GM12878 (cell line): ENCODE results near the gene LAT. TPM values are rescaled to one million over a fixed set of nuclear protein-coding genes. Genes with fewer than 3 reads are reported as not detected.

Experiments used
- JUND ChIP-seq: IDR thresholded peaks from 2 replicates; pipeline ENCODE4 v1.6.1; 2012; ENCODE audit warnings: low read depth, mild to moderate bottlenecking, low read length, improper control_type of control experiment, moderate library complexity
- YBX1 ChIP-seq: fragments of 450-650 bp; IDR thresholded peaks from 2 replicates; pipeline ENCODE4 v1.6.1; 2016; ENCODE audit warnings: antibody characterized with exemption
- ZNF217 ChIP-seq: fragments of 450-650 bp; IDR thresholded peaks from 2 replicates; pipeline ENCODE4 v1.6.1; 2017; ENCODE audit warnings: antibody characterized with exemption, mild to moderate bottlenecking
- polyA plus RNA-seq, 11 experiments: library from polyadenylated mRNA; depleted of rRNA in 4 of 11; unstranded in 6 of 11; stranded (reverse) in 5 of 11; fragments of >200 nt; fragmentation: Nextera tagmentation in 4 of 11; fragmentation: Illumina TruSeq in 1 of 11; extraction: Ambion mirVana in 4 of 11; extraction: Trizol in 1 of 11; gene quantifications; 1 replicate in 1 of 11; 2 replicates in 10 of 11; pipeline versions ENCODE4 v1.2.1 to v1.2.3, GENCODE V29; 2011 to 2016; ENCODE audit warnings: inconsistent platforms in 2 of 11, missing spikeins in 2 of 11, low read depth in 1 of 11
- total RNA-seq, 4 experiments: library from RNA; depleted of rRNA in 3 of 4; stranded (reverse); fragments of >200 nt in 3 of 4; fragmentation: Illumina TruSeq in 1 of 4; extraction: Trizol in 1 of 4; gene quantifications; 2 replicates each; pipeline versions ENCODE4 v1.2.1 to v1.2.3, GENCODE V29; 2013 to 2021
- TF ChIP-seq, protein P1 (sequence below): IDR thresholded peaks from 2 replicates; pipeline ENCODE4 v1.6.1; 2012; ENCODE audit warnings: mild to moderate bottlenecking, low read depth, low read length
- TF ChIP-seq, protein P2 (sequence below): fragments of 450-650 bp; IDR thresholded peaks from 2 replicates; pipeline ENCODE4 v1.6.1; 2017; ENCODE audit warnings: antibody characterized with exemption, mild to moderate bottlenecking, moderate library complexity
- TF ChIP-seq, protein P3 (sequence below): fragments of 450-650 bp; IDR thresholded peaks from 2 replicates; pipeline ENCODE4 v1.6.1; 2017; ENCODE audit warnings: mild to moderate bottlenecking, moderate library complexity
- TF ChIP-seq, protein P4 (sequence below): IDR thresholded peaks from 2 replicates; pipeline ENCODE4 v1.6.1; 2011; ENCODE audit warnings: borderline replicate concordance, low read depth, mild to moderate bottlenecking, moderate library complexity, mixed read lengths, low read length; ENCODE audit not compliant: insufficient read depth; ENCODE audit errors: extremely low read length
- TF ChIP-seq, protein P5 (sequence below): fragments of 450-650 bp; IDR thresholded peaks from 2 replicates; pipeline ENCODE4 v1.6.1; 2017; ENCODE audit warnings: borderline replicate concordance
- TF ChIP-seq, protein P6 (sequence below): fragments of 450-650 bp; IDR thresholded peaks from 2 replicates; pipeline ENCODE4 v1.6.1; 2016; ENCODE audit warnings: mild to moderate bottlenecking, moderate library complexity, borderline replicate concordance
- TF ChIP-seq, protein P7 (sequence below): IDR thresholded peaks from 2 replicates; pipeline ENCODE4 v1.6.1; 2012; ENCODE audit warnings: low read depth, low read length, improper control_type of control experiment

The LAT gene
- total and polyA plus RNA-seq, 10 of the 15 experiments (the other 5 are each of a cell fraction or from before 2014, with no cell fraction given): 0.39 to 6.9 (median 2.0) TPM

DNA sequence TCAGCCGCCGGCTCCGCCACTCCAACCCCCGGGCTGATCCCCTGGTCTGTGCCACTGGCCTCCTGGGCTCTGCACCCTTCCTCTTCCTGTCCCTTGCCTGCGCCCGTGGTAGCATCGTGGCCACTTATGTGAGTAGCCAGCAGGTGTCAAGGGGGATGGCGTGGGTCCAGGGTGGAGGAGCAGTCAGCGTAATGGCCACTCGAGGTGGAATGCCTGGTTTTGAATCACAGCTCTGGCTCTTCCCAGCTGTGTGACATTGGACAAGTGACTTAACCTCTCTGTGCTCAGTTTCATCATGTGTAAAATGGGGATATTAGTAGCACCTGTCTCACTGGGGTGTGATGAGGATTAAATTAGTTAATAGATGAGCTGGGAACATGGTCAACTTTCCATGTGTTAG, 2.4 kb upstream of the LAT start (continued):
- TF ChIP-seq, protein P1, sequence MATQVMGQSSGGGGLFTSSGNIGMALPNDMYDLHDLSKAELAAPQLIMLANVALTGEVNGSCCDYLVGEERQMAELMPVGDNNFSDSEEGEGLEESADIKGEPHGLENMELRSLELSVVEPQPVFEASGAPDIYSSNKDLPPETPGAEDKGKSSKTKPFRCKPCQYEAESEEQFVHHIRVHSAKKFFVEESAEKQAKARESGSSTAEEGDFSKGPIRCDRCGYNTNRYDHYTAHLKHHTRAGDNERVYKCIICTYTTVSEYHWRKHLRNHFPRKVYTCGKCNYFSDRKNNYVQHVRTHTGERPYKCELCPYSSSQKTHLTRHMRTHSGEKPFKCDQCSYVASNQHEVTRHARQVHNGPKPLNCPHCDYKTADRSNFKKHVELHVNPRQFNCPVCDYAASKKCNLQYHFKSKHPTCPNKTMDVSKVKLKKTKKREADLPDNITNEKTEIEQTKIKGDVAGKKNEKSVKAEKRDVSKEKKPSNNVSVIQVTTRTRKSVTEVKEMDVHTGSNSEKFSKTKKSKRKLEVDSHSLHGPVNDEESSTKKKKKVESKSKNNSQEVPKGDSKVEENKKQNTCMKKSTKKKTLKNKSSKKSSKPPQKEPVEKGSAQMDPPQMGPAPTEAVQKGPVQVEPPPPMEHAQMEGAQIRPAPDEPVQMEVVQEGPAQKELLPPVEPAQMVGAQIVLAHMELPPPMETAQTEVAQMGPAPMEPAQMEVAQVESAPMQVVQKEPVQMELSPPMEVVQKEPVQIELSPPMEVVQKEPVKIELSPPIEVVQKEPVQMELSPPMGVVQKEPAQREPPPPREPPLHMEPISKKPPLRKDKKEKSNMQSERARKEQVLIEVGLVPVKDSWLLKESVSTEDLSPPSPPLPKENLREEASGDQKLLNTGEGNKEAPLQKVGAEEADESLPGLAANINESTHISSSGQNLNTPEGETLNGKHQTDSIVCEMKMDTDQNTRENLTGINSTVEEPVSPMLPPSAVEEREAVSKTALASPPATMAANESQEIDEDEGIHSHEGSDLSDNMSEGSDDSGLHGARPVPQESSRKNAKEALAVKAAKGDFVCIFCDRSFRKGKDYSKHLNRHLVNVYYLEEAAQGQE: no peak
- no peak for TF ChIP-seq JUND
- TF ChIP-seq, protein P2, sequence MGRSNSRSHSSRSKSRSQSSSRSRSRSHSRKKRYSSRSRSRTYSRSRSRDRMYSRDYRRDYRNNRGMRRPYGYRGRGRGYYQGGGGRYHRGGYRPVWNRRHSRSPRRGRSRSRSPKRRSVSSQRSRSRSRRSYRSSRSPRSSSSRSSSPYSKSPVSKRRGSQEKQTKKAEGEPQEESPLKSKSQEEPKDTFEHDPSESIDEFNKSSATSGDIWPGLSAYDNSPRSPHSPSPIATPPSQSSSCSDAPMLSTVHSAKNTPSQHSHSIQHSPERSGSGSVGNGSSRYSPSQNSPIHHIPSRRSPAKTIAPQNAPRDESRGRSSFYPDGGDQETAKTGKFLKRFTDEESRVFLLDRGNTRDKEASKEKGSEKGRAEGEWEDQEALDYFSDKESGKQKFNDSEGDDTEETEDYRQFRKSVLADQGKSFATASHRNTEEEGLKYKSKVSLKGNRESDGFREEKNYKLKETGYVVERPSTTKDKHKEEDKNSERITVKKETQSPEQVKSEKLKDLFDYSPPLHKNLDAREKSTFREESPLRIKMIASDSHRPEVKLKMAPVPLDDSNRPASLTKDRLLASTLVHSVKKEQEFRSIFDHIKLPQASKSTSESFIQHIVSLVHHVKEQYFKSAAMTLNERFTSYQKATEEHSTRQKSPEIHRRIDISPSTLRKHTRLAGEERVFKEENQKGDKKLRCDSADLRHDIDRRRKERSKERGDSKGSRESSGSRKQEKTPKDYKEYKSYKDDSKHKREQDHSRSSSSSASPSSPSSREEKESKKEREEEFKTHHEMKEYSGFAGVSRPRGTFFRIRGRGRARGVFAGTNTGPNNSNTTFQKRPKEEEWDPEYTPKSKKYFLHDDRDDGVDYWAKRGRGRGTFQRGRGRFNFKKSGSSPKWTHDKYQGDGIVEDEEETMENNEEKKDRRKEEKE: no peak
- TF ChIP-seq, protein P3, sequence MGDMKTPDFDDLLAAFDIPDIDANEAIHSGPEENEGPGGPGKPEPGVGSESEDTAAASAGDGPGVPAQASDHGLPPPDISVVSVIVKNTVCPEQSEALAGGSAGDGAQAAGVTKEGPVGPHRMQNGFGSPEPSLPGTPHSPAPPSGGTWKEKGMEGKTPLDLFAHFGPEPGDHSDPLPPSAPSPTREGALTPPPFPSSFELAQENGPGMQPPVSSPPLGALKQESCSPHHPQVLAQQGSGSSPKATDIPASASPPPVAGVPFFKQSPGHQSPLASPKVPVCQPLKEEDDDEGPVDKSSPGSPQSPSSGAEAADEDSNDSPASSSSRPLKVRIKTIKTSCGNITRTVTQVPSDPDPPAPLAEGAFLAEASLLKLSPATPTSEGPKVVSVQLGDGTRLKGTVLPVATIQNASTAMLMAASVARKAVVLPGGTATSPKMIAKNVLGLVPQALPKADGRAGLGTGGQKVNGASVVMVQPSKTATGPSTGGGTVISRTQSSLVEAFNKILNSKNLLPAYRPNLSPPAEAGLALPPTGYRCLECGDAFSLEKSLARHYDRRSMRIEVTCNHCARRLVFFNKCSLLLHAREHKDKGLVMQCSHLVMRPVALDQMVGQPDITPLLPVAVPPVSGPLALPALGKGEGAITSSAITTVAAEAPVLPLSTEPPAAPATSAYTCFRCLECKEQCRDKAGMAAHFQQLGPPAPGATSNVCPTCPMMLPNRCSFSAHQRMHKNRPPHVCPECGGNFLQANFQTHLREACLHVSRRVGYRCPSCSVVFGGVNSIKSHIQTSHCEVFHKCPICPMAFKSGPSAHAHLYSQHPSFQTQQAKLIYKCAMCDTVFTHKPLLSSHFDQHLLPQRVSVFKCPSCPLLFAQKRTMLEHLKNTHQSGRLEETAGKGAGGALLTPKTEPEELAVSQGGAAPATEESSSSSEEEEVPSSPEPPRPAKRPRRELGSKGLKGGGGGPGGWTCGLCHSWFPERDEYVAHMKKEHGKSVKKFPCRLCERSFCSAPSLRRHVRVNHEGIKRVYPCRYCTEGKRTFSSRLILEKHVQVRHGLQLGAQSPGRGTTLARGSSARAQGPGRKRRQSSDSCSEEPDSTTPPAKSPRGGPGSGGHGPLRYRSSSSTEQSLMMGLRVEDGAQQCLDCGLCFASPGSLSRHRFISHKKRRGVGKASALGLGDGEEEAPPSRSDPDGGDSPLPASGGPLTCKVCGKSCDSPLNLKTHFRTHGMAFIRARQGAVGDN: no peak
- TF ChIP-seq, protein P4, sequence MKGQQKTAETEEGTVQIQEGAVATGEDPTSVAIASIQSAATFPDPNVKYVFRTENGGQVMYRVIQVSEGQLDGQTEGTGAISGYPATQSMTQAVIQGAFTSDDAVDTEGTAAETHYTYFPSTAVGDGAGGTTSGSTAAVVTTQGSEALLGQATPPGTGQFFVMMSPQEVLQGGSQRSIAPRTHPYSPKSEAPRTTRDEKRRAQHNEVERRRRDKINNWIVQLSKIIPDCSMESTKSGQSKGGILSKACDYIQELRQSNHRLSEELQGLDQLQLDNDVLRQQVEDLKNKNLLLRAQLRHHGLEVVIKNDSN: no peak
- TF ChIP-seq YBX1: no peak
- TF ChIP-seq, protein P5, sequence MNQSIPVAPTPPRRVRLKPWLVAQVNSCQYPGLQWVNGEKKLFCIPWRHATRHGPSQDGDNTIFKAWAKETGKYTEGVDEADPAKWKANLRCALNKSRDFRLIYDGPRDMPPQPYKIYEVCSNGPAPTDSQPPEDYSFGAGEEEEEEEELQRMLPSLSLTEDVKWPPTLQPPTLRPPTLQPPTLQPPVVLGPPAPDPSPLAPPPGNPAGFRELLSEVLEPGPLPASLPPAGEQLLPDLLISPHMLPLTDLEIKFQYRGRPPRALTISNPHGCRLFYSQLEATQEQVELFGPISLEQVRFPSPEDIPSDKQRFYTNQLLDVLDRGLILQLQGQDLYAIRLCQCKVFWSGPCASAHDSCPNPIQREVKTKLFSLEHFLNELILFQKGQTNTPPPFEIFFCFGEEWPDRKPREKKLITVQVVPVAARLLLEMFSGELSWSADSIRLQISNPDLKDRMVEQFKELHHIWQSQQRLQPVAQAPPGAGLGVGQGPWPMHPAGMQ: no peak
- TF ChIP-seq, protein P6, sequence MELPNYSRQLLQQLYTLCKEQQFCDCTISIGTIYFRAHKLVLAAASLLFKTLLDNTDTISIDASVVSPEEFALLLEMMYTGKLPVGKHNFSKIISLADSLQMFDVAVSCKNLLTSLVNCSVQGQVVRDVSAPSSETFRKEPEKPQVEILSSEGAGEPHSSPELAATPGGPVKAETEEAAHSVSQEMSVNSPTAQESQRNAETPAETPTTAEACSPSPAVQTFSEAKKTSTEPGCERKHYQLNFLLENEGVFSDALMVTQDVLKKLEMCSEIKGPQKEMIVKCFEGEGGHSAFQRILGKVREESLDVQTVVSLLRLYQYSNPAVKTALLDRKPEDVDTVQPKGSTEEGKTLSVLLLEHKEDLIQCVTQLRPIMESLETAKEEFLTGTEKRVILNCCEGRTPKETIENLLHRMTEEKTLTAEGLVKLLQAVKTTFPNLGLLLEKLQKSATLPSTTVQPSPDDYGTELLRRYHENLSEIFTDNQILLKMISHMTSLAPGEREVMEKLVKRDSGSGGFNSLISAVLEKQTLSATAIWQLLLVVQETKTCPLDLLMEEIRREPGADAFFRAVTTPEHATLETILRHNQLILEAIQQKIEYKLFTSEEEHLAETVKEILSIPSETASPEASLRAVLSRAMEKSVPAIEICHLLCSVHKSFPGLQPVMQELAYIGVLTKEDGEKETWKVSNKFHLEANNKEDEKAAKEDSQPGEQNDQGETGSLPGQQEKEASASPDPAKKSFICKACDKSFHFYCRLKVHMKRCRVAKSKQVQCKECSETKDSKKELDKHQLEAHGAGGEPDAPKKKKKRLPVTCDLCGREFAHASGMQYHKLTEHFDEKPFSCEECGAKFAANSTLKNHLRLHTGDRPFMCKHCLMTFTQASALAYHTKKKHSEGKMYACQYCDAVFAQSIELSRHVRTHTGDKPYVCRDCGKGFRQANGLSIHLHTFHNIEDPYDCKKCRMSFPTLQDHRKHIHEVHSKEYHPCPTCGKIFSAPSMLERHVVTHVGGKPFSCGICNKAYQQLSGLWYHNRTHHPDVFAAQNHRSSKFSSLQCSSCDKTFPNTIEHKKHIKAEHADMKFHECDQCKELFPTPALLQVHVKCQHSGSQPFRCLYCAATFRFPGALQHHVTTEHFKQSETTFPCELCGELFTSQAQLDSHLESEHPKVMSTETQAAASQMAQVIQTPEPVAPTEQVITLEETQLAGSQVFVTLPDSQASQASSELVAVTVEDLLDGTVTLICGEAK: no peak
- TF ChIP-seq, protein P7, sequence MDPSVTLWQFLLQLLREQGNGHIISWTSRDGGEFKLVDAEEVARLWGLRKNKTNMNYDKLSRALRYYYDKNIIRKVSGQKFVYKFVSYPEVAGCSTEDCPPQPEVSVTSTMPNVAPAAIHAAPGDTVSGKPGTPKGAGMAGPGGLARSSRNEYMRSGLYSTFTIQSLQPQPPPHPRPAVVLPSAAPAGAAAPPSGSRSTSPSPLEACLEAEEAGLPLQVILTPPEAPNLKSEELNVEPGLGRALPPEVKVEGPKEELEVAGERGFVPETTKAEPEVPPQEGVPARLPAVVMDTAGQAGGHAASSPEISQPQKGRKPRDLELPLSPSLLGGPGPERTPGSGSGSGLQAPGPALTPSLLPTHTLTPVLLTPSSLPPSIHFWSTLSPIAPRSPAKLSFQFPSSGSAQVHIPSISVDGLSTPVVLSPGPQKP: no peak
- TF ChIP-seq ZNF217: no peak
